ENCODE measurements around the gene FAM222A.

Gene FAM222A

DNA sequence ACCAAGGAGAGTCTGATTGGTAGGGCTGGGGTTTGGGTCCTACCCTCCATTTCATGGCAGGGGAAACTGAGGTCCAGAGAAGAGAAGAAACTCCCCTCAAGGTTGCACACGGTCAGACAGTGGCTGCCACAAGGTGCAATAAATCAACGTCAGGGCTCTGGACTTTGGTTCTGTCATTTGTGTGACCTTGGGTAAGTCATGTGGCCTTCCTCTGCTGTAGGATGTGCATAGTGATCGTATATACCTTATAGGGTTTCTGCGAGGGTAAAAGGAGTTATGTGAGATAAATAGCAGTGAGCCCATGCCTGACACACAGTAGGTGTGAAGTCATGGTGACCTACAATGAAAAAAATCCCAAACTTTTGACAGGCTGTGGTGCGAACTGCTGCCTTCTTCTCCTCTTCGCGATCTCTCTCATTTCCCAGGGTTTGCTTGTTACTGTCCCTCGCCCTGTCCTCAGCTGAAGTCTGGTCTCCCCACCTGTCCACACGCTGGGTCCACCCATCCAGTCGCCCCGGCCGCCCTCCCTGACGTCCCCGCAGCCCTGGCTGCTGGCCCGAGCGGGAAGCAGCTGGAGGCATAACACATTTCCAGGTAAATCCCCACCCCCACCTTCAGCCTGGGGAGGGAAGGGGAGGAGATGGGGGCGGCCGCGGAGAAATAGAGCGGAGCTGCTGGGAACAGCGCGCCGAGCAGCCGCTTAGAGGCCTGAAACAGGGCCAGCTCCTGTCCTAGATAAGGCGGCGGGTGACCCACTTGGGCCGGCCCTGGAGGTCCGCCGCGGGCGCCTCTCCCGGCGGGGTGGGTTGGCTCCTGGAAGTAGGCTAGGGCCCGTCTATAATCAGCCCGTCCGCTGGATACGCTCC, 1.8 kb upstream of the FAM222A start:
- no peak overlapping the region for H2AFZ ChIP-seq (ENCODE audit: low read length, unreplicated experiment)
- no peak overlapping the region for H3K27ac ChIP-seq (ENCODE audit: low read depth, low read length)
- no peaks in the 10 kb centered on the region for H3K36me3 ChIP-seq (ENCODE audit: insufficient read depth, low read length)
- H3K27me3 ChIP-seq (ENCODE audit: insufficient read depth, low read length): peaks cover 43% of the 10 kb centered on the region
- no peak overlapping the region for H3K4me3 ChIP-seq (ENCODE audit: low read depth, low read length)
- peaks cover 5% of the 10 kb centered on the region for H3K4me1 ChIP-seq (ENCODE audit: control insufficient read depth, insufficient read depth, low read length, unreplicated experiment)
- H3K79me2 ChIP-seq (ENCODE audit: control insufficient read depth, insufficient read depth, low read length, unreplicated experiment): no peaks in the 10 kb centered on the region

DNA sequence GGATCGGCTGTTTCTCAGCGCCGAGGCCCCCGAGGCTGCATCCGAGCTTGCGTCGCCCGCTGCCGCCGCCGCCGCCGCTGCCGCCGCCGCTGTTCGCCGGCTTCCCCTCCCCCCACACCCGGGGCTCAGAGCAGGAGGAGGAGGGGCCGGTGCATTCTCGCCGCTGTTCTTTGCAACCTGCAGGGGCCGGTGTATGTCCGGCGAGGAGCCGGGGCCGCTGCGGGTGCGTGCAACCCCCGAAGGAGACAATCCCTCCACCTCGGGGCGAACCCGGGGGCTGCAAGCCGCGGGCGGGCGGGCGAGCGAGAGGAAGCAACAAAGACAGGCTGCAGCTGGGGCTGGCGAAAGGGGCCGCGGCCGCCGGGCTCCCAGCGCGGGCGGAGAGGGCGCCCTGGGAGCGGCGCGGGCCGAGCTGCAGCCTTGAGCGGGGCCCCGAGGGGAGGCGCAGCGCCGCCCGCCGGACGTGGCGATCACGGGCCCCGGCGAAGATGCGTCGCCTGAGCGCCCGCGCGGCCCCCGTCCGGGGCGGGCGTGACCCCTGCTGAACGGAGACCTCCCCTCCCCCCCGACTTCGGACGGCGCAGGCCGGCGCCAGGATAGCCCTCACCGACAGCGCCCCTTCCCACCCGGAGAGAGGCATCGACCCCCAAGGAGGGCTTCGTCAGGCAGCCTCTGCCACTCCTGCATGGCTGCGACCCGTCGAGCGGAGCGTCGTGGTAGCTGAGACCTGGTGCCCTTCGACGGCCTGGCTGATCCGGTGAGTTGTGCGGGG, 702 bp downstream of the FAM222A start:
- peak overlapping the region; percentile 77 for H3K4me3 ChIP-seq (ENCODE audit: low read depth, low read length)
- H3K4me1 ChIP-seq (ENCODE audit: control insufficient read depth, insufficient read depth, low read length, unreplicated experiment): peaks cover 5% of the 10 kb centered on the region
- H3K27ac ChIP-seq (ENCODE audit: low read depth, low read length): no peak overlapping the region
- H3K36me3 ChIP-seq (ENCODE audit: insufficient read depth, low read length): no peaks in the 10 kb centered on the region
- H3K27me3 ChIP-seq (ENCODE audit: insufficient read depth, low read length): peaks cover 58% of the 10 kb centered on the region
- no peaks in the 10 kb centered on the region for H3K79me2 ChIP-seq (ENCODE audit: control insufficient read depth, insufficient read depth, low read length, unreplicated experiment)
- H2AFZ ChIP-seq (ENCODE audit: low read length, unreplicated experiment): peak overlapping the region; percentile 78

DNA sequence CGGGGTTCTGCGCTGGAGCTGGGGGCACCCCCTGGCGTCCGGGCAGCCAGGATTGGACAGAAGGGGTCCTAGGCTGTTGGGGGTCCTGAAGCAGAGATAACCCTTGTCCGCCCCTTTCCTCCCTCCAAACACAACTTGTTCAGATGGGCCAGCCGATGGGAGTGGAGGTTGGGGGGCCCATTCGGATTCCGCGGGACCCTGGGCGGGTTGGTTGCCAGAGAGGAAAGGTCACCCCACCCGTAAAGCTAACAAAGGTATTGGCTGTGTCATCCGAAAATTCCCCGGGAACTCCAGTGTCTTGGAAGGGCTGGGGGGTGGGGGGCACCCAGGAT, 1.3 kb downstream of the FAM222A start:
- Histone ChIP-seq H3K36me3 (ENCODE audit: insufficient read depth, low read length) (no peaks in the 10 kb centered on the region), H3K27me3 (ENCODE audit: insufficient read depth, low read length) (peaks cover 58% of the 10 kb centered on the region), H3K4me3 (ENCODE audit: low read depth, low read length) (peak overlapping the region; percentile 77), H3K4me1 (ENCODE audit: control insufficient read depth, insufficient read depth, low read length, unreplicated experiment) (peaks cover 5% of the 10 kb centered on the region), H3K27ac (ENCODE audit: low read depth, low read length) (no peak overlapping the region), H3K79me2 (ENCODE audit: control insufficient read depth, insufficient read depth, low read length, unreplicated experiment) (no peaks in the 10 kb centered on the region), H2AFZ (ENCODE audit: low read length, unreplicated experiment) (no peak overlapping the region)

DNA sequence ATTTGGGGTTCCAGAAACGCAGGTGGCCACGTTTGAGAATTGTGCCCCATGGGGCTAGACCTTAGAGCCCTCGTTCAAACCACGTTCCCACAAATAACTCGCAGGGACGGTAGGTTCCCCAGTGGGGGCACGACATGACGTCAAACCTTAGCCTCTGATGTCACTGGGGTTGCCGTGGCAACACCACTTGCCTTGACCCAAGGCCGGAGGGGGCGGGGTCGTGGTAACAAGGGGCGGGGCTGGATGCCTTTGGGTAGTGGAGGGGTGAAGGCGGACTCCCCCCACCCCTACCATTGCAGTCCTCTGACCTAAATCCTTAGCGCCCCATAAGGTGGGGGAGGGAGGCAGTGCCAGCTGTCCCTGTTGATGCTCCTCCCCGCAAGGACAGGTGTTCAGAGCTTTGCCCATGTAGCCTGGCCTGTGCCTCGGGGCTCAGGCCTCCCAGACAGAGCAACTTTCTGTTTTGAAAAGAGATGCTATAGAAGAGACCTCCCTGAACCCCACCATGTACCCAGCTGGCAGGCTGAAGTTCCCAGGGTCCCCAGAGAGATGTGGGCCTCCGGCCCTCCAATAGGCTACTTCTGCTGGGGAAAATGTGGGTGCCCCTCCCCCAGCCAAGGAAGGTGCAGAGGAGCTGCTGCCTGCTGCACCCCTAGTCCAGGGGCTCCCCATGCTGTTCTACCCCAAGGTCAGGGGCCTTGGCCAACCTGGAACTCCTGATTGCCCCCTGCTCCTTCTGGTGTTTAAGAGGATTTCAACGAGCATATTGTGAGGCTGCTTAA, 1.9 kb downstream of the FAM222A start:
- H3K27me3 ChIP-seq (ENCODE audit: insufficient read depth, low read length): peaks cover 58% of the 10 kb centered on the region

DNA sequence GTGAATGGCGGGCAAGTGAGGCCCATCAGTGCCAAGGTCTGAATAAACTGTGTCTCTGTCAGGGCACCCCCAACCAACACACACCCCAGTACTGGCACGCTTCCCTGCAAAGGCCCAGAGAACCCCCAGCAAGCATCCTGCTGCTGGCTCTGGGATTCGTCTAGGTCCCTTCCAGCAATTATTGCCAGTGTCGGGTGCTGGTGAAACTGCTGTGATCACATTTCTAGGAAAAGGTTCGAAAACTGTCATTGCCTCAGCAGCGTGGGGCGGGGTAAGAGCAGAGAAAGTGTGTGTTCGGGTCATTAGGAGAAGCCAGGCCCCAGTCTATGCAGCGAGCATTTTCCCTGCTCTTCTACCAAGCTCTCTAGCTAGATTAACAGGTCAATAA, 2.5 kb downstream of the FAM222A start:
- Histone ChIP-seq H3K27me3 (ENCODE audit: insufficient read depth, low read length) (peaks cover 56% of the 10 kb centered on the region), H3K27ac (ENCODE audit: low read depth, low read length) (no peak overlapping the region), H3K36me3 (ENCODE audit: insufficient read depth, low read length) (no peaks in the 10 kb centered on the region), H2AFZ (ENCODE audit: low read length, unreplicated experiment) (no peak overlapping the region), H3K4me1 (ENCODE audit: control insufficient read depth, insufficient read depth, low read length, unreplicated experiment) (peaks cover under 1% of the 10 kb centered on the region), H3K4me3 (ENCODE audit: low read depth, low read length) (no peak overlapping the region), H3K79me2 (ENCODE audit: control insufficient read depth, insufficient read depth, low read length, unreplicated experiment) (no peaks in the 10 kb centered on the region)

More for the DNA sequence above, 1.9 kb downstream of the FAM222A start:
- Histone ChIP-seq H3K4me1 (ENCODE audit: control insufficient read depth, insufficient read depth, low read length, unreplicated experiment) (peaks cover 5% of the 10 kb centered on the region), H2AFZ (ENCODE audit: low read length, unreplicated experiment) (no peak overlapping the region), H3K79me2 (ENCODE audit: control insufficient read depth, insufficient read depth, low read length, unreplicated experiment) (no peaks in the 10 kb centered on the region), H3K36me3 (ENCODE audit: insufficient read depth, low read length) (no peaks in the 10 kb centered on the region), H3K27ac (ENCODE audit: low read depth, low read length) (no peak overlapping the region), H3K4me3 (ENCODE audit: low read depth, low read length) (no peak overlapping the region)

DNA sequence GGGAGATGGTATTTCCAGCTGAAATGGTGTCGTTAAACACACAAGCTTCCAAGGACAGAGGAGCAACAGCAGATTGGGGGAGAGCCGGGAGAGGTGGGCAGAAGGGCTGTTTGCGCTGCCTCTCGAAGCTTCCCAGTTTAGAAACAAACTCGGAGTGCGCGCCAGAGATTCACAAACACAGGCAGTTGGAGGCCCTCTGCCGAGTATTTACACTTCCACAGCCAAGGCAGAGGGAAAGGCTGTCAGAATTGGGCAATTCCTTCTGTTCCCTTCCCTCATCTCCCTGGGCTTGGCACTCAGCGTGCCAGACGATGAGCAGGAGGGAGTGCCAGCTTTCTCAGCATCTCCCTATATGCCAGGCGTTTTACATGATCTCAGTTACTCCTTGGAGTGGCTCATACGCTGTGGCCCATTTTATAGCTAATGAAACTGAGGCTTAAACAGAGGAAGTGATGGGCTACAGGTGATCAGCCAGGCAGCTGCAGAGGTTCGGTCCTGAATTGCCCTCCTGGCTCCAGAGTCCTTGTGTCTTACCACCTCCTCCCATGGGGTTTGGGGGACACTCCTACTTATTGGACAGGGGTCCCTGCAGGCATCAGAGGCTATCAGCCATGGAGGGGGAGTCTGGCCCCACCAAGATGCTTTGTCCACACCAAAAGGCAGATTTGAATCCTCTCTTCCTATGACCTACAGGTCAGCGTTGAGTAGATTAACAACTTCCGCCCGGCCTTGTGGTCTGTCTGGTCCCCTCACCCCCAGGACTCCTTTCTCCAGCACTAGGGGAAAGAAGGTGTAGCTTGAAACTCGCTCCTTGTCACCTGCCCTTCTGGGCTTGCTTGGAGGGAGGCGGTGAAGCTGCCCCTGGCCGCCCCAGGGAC, 3.1 kb downstream of the FAM222A start:
- H3K4me1 ChIP-seq (ENCODE audit: control insufficient read depth, insufficient read depth, low read length, unreplicated experiment): no peaks in the 10 kb centered on the region

DNA sequence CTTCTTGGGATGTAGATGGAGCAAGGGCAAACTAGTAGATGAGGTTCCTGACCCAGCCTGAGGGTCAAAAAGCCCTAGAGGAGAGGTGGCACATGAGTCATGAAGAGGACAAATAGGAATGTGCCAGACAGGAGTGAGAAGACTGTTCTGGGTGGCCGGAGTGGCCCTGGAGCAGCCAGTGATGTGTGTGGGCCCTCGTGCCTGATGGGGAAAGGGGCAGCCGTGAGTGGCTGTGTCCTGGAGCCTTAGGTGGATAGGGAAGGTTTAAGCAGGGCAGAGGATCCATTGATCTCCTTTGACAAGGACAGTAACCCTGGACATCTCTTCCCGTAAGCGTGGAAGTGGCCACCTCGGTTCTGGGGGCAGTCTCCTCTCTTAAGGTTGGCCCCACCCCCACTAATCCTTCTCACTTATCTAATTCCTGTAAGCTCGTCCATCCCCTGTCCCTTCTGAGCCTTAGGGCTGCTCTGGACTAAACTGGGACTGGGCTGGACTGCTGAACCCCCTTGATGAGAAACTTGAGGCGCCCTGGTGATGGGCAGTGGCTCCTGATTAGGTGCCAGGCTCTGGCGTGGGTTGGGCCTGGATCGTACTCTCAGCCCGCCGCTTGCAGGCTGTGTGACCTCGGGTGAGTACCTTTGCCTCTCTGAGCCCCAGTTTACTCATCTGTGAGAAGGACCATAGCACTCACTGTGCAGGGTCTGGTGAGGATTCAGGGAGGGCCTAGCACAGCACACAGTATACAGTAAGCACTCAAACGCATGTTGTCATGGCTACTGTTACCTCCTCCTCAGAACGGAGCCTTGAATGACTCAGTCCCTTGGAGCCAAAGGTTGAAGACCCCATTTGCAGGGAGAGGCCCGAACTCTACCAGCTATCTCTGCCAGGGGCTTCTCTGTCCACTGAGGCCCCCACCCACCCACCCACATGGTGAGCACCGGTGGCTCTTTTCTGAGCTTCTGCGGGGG, 4.0 kb downstream of the FAM222A start:
- H2AFZ ChIP-seq (ENCODE audit: low read length, unreplicated experiment): no peak overlapping the region
- H3K4me3 ChIP-seq (ENCODE audit: low read depth, low read length): no peak overlapping the region
- no peak overlapping the region for H3K27ac ChIP-seq (ENCODE audit: low read depth, low read length)
- H3K36me3 ChIP-seq (ENCODE audit: insufficient read depth, low read length): no peaks in the 10 kb centered on the region
- H3K4me1 ChIP-seq (ENCODE audit: control insufficient read depth, insufficient read depth, low read length, unreplicated experiment): no peaks in the 10 kb centered on the region
- H3K27me3 ChIP-seq (ENCODE audit: insufficient read depth, low read length): peaks cover 40% of the 10 kb centered on the region
- no peaks in the 10 kb centered on the region for H3K79me2 ChIP-seq (ENCODE audit: control insufficient read depth, insufficient read depth, low read length, unreplicated experiment)

More for the DNA sequence above, 3.1 kb downstream of the FAM222A start:
- no peaks in the 10 kb centered on the region for H3K79me2 ChIP-seq (ENCODE audit: control insufficient read depth, insufficient read depth, low read length, unreplicated experiment)
- H3K27ac ChIP-seq (ENCODE audit: low read depth, low read length): no peak overlapping the region
- peaks cover 49% of the 10 kb centered on the region for H3K27me3 ChIP-seq (ENCODE audit: insufficient read depth, low read length)
- no peak overlapping the region for H2AFZ ChIP-seq (ENCODE audit: low read length, unreplicated experiment)
- no peak overlapping the region for H3K4me3 ChIP-seq (ENCODE audit: low read depth, low read length)
- no peaks in the 10 kb centered on the region for H3K36me3 ChIP-seq (ENCODE audit: insufficient read depth, low read length)

DNA sequence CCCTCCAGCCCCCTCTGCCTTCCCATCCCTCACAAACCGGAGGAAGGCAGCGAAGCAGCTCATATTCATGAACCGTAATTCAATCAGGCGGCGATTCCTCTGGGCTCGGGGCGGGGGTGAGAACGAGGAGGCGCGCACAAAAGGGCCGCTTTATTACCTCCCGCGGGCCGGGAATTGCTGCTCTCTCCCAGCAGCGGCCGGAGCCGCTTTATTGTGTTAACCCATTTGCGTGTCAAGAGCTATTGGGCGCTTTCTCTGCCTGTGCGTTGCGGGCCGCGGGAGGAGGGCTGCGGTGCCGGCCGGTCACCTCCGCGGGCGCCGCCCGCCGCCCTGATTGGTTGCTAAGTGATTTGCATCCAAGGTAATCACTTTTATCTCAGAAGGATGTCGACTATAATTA, 4.8 kb downstream of the FAM222A start:
- H3K79me2 ChIP-seq (ENCODE audit: control insufficient read depth, insufficient read depth, low read length, unreplicated experiment): no peaks in the 10 kb centered on the region
- H3K36me3 ChIP-seq (ENCODE audit: insufficient read depth, low read length): no peaks in the 10 kb centered on the region
- no peaks in the 10 kb centered on the region for H3K4me1 ChIP-seq (ENCODE audit: control insufficient read depth, insufficient read depth, low read length, unreplicated experiment)
- no peak overlapping the region for H3K4me3 ChIP-seq (ENCODE audit: low read depth, low read length)
- peaks cover 35% of the 10 kb centered on the region for H3K27me3 ChIP-seq (ENCODE audit: insufficient read depth, low read length)
- H2AFZ ChIP-seq (ENCODE audit: low read length, unreplicated experiment): no peak overlapping the region
- H3K27ac ChIP-seq (ENCODE audit: low read depth, low read length): no peak overlapping the region

Data from ACC112 (cell line).